Measurements from ENCODE around the gene NPC2. TPM values are rescaled to one million over a fixed set of nuclear protein-coding genes. Genes with fewer than 3 reads are reported as not detected.

Gene NPC2
- total RNA-seq, 1 donor from 2014 or later: 19.2 TPM

DNA sequence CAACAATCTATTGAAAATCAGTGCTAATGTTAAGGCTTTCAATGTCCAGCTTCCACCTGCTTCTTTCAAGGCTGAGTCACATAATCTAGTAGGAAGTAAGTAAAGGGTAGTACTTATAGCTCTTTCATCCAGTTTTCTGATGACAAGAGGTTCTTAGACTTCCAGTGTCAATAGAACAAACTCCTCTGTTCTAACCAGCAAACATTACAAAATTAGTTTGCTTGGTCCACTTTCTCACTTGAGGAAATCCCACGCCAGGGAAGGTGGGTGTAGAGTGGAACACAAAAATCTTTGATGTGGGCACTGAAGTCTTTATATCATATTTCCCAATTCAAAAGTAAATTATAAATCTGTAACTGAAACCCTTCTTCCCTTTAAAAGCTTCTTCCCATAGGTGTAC is 2.6 kb downstream of the NPC2 start:
- Mint-ChIP-seq H3K27me3 (ENCODE audit: low read depth) (no peaks in the 10 kb centered on the region), H3K9me3 (no peaks in the 10 kb centered on the region), H3K27ac (no peak overlapping the region), H3K4me1 (ENCODE audit: low read depth) (peaks cover 19% of the 10 kb centered on the region), H3K4me3 (ENCODE audit: low read depth) (no peak overlapping the region), H3K36me3 (ENCODE audit: low read depth) (peaks cover 8% of the 10 kb centered on the region)
- no peak for DNase-seq (ENCODE audit: low spot score)
- intact Hi-C loops (cut with micrococcal nuclease): no loop called here

DNA sequence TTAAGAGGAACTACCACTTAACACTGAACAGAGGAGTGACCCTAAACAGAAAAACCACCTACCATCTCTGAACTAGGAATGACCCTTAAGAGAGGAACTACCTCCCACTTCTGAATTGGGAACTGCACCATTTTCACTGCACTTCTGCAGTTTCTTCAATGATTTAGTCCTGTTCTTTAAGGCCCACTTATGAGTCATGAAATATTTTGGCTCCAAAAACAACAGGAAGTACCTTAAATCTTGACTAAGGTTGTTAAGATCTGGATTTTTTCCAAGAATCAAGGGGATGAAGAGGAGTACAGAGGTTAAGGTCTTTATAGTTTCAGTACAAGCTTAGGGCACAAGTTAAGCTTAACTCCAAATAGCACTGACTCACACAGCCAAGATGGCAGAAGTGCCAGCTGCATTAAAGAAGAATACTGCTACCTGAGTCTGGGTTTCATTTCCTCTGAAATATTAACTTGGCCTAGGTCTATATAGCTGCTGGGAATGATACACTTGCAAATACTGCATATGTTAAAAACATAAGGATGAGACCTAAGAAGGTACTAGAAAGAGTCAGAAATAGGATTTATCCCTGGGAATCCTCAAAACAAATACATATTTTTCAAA is 4.2 kb downstream of the NPC2 start:
- no peak overlapping the region for H3K27ac Mint-ChIP-seq
- no peak for DNase-seq (ENCODE audit: low spot score)
- H3K4me3 Mint-ChIP-seq (ENCODE audit: low read depth): no peak overlapping the region
- H3K4me1 Mint-ChIP-seq (ENCODE audit: low read depth): peaks cover 3% of the 10 kb centered on the region
- no peaks in the 10 kb centered on the region for H3K9me3 Mint-ChIP-seq
- no peaks in the 10 kb centered on the region for H3K36me3 Mint-ChIP-seq (ENCODE audit: low read depth)
- intact Hi-C loops (cut with micrococcal nuclease): no loop called here
- no peaks in the 10 kb centered on the region for H3K27me3 Mint-ChIP-seq (ENCODE audit: low read depth)

DNA sequence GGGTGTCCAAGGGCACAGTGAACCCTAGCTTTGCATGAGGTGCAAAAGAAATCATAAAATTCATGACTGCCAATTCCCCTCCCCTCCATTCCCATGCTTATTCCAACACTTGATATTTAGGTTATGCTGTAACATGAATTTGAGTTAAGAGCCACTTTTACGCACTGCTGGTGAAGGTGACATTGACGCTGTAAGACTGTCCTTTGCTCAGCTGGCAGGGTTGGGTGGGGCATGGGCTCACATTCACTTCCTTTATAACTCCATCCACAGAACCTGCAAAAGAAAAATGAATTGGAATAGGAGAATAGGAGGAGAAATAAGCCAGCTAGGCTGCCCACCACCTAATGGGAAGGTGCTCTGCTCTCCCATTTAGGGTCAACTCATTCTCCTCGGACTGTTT is 6.9 kb downstream of the NPC2 start:
- peaks cover 5% of the 10 kb centered on the region for H3K36me3 Mint-ChIP-seq (ENCODE audit: low read depth)

DNA sequence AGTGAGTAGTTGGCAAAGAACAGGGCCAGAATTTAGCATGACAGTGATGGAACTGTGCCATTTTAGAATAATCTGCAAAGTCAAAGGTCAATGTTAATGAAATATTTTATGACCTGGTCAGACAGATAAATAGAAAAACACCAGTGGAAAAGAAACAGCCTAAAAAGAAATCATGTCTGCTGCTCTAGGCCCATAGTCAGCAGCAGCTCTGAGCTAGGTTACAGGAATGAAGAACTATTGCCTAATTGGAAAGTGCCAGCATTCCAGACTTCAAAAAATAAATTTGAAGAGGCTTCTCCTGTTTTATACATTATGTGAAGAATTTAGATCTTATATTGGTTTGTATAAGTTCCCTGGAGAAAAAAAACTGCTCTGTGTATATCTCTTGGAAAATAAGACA is 9.8 kb downstream of the NPC2 start:
- Mint-ChIP-seq H3K9me3 (no peaks in the 10 kb centered on the region), H3K27ac (no peak overlapping the region), H3K4me1 (ENCODE audit: low read depth) (no peaks in the 10 kb centered on the region), H3K27me3 (ENCODE audit: low read depth) (no peaks in the 10 kb centered on the region), H3K36me3 (ENCODE audit: low read depth) (peaks cover 5% of the 10 kb centered on the region), H3K4me3 (ENCODE audit: low read depth) (no peak overlapping the region)
- intact Hi-C loops (cut with micrococcal nuclease): no loop called here
- DNase-seq (ENCODE audit: low spot score): no peak

More for the DNA sequence above, 6.9 kb downstream of the NPC2 start:
- no peaks in the 10 kb centered on the region for H3K27me3 Mint-ChIP-seq (ENCODE audit: low read depth)
- peaks cover 3% of the 10 kb centered on the region for H3K4me1 Mint-ChIP-seq (ENCODE audit: low read depth)
- no peak for DNase-seq (ENCODE audit: low spot score)
- H3K27ac Mint-ChIP-seq: no peak overlapping the region
- intact Hi-C loops (cut with micrococcal nuclease): no loop called here
- no peak overlapping the region for H3K4me3 Mint-ChIP-seq (ENCODE audit: low read depth)
- no peaks in the 10 kb centered on the region for H3K9me3 Mint-ChIP-seq

GRCh38 chr14:74482571-74482970 is 10.5 kb downstream of the NPC2 start:
- Mint-ChIP-seq H3K4me3 (ENCODE audit: low read depth) (no peak overlapping the region), H3K36me3 (ENCODE audit: low read depth) (peaks cover 5% of the 10 kb centered on the region), H3K27me3 (ENCODE audit: low read depth) (no peaks in the 10 kb centered on the region), H3K4me1 (ENCODE audit: low read depth) (no peaks in the 10 kb centered on the region), H3K9me3 (no peaks in the 10 kb centered on the region), H3K27ac (no peak overlapping the region)
- intact Hi-C loops (cut with micrococcal nuclease): no loop called here
- DNase-seq (ENCODE audit: low spot score): no peak

- no peak overlapping the region for H3K27ac Mint-ChIP-seq
- intact Hi-C loops (cut with micrococcal nuclease): no loop called here
- no peak overlapping the region for H3K4me3 Mint-ChIP-seq (ENCODE audit: low read depth)
- H3K9me3 Mint-ChIP-seq: no peaks in the 10 kb centered on the region
- H3K36me3 Mint-ChIP-seq (ENCODE audit: low read depth): peaks cover 5% of the 10 kb centered on the region
- no peaks in the 10 kb centered on the region for H3K27me3 Mint-ChIP-seq (ENCODE audit: low read depth)
- H3K4me1 Mint-ChIP-seq (ENCODE audit: low read depth): peaks cover 2% of the 10 kb centered on the region
- no peak for DNase-seq (ENCODE audit: low spot score)
These were observed 13.1 kb downstream of the NPC2 start for GRCh38 chr14:74480046-74480445.

DNA sequence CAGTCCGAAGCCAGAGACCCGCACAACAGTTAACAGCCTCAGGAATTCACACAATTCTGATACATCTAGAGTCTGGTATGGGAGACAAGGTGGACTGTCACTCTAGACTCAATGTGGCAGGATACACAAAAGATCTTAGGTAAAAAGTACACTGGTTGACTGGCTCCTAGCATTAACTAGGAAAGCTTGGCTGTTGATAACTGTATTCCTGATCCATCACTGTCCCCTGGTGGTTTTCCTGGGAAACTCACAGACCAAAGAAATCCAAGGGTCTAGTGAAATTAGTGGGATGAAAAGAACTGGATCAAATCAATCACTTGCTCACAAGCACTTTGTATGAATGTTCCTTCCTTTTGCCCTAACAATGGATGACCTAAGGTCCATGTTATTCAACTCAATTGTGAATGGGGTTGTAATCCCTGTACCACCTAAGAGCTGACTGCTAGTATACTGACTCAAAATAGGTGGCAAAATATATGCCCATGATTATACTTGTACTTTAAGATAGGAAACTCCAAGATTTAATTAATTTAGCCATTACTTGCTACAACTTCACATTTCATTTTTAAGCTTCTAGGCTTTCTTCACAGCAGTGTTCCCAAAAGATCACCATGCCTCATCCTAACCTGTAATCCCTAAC is 14.0 kb downstream of the NPC2 start:
- Mint-ChIP-seq H3K27ac (no peak overlapping the region), H3K4me3 (ENCODE audit: low read depth) (no peak overlapping the region), H3K9me3 (no peaks in the 10 kb centered on the region), H3K4me1 (ENCODE audit: low read depth) (peaks cover 2% of the 10 kb centered on the region), H3K27me3 (ENCODE audit: low read depth) (no peaks in the 10 kb centered on the region), H3K36me3 (ENCODE audit: low read depth) (peaks cover 5% of the 10 kb centered on the region)
- intact Hi-C loops (cut with micrococcal nuclease): no loop called here
- no peak for DNase-seq (ENCODE audit: low spot score)

DNA sequence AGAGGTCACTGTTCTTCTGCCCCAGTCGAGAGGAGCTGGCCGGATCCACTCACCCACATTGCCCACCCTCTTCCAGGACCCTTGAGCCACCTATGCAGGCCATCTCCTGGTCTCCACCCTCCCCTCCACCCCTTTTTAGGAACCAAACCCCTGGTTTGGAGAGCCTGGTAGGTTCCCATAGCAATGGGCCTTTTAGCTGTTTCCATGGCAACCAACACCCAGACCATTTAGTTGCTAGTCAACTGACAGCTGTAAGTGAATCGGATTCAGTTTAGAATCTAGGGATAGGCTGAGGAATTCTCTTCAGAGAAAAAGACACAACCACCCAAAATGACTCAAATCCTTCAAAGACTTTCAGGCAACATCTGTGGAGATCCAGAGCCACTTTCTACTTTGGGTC is 16.5 kb downstream of the NPC2 start:
- no peaks in the 10 kb centered on the region for H3K27me3 Mint-ChIP-seq (ENCODE audit: low read depth)
- no peaks in the 10 kb centered on the region for H3K36me3 Mint-ChIP-seq (ENCODE audit: low read depth)
- peaks cover 2% of the 10 kb centered on the region for H3K4me1 Mint-ChIP-seq (ENCODE audit: low read depth)

DNA sequence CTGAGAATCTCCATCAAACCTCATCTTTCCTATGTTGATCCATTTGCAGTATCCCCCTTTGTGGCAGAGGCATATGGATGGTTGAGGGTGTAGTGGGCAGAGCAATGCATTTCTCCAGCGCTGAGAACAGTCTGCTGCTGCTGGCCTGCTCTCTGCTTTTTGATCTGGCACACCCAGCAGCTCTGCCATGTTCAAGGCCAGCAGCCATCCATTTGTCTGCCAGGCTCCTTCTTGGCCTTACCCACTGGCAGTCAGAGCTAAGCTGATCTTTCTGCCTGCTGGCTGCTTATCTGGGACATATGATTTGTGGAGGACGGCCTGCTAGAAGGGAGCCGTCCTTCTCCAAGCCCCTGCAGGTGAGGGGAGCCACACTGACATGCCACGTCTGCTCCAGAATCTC is 17.0 kb downstream of the NPC2 start:
- H3K4me1 Mint-ChIP-seq (ENCODE audit: low read depth): peaks cover 2% of the 10 kb centered on the region
- H3K36me3 Mint-ChIP-seq (ENCODE audit: low read depth): no peaks in the 10 kb centered on the region
- H3K27me3 Mint-ChIP-seq (ENCODE audit: low read depth): no peaks in the 10 kb centered on the region
- intact Hi-C loops (cut with micrococcal nuclease): no loop called here
- no peak for DNase-seq (ENCODE audit: low spot score)
- H3K9me3 Mint-ChIP-seq: no peaks in the 10 kb centered on the region
- H3K4me3 Mint-ChIP-seq (ENCODE audit: low read depth): no peak overlapping the region
- no peak overlapping the region for H3K27ac Mint-ChIP-seq

More for the DNA sequence above, 16.5 kb downstream of the NPC2 start:
- H3K4me3 Mint-ChIP-seq (ENCODE audit: low read depth): no peak overlapping the region
- H3K9me3 Mint-ChIP-seq: no peaks in the 10 kb centered on the region
- H3K27ac Mint-ChIP-seq: no peak overlapping the region
- intact Hi-C loops (cut with micrococcal nuclease): no loop called here
- no peak for DNase-seq (ENCODE audit: low spot score)

DNA sequence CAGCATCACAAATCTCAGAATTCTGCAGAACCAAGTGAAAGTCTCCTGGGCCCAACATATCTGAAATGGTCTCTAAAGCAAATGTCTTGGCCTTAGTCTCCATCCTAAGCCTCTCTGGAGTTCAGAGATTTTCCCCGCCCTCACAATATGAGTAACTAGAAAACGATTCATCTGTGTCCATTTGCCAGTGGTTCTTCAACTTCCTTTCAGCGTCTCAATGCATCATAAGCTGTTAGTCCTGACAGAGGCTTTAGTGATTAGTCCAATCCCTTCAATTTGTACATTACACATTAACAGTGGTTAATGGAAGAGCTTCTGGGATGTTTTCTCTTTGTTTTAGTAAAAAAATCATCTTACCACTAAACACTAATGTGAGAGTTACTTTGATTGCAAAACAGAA is 17.4 kb downstream of the NPC2 start:
- Mint-ChIP-seq H3K27ac (no peak overlapping the region), H3K4me3 (ENCODE audit: low read depth) (no peak overlapping the region), H3K27me3 (ENCODE audit: low read depth) (no peaks in the 10 kb centered on the region), H3K4me1 (ENCODE audit: low read depth) (peaks cover 2% of the 10 kb centered on the region), H3K9me3 (no peaks in the 10 kb centered on the region), H3K36me3 (ENCODE audit: low read depth) (no peaks in the 10 kb centered on the region)
- intact Hi-C loops (cut with micrococcal nuclease): no loop called here
- DNase-seq (ENCODE audit: low spot score): no peak

DNA sequence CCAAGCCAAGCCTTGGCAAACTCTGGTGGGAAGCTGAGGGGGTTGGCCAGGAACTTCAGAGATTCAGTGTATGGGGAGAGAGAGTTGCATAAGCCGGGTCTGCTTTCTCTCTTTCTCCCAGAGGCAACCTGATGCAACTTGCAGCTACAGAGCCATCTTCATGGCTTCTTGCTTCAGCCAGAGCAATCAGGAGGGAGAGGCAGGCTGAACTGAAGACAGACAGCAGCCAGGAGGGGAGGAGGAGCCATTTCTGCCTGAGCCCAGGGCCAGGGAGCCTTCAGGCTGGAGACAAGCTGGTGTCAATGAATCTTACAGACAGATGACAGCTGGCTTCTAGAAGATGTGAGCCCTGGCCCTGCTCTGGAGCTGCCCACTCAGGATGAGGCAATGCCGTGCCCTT is 18.7 kb downstream of the NPC2 start:
- Mint-ChIP-seq H3K36me3 (ENCODE audit: low read depth) (no peaks in the 10 kb centered on the region), H3K27me3 (ENCODE audit: low read depth) (no peaks in the 10 kb centered on the region), H3K4me1 (ENCODE audit: low read depth) (peaks cover 2% of the 10 kb centered on the region), H3K27ac (no peak overlapping the region), H3K9me3 (no peaks in the 10 kb centered on the region), H3K4me3 (ENCODE audit: low read depth) (no peak overlapping the region)
- DNase-seq (ENCODE audit: low spot score): no peak
- intact Hi-C loops (cut with micrococcal nuclease): no loop called here

DNA sequence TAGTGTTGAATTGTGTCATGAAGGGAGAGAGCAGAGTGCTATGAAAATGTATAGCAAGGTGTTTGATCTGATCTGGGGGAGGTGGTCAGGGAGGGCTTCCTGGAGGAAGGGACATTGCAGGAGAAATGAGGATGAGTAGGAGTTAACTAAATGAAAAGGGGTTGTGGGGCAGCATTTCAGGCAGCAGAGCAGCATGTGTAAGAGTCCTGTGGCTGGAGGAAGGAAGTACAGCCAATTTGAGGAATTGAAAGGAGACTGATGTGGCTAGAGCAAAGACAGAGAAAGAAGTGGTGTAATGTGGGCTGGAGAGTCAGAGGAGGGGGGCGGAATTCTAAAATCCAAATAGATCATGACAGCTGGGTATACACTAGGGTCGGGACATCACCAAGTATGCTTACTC is 20.5 kb downstream of the NPC2 start:
- no peaks in the 10 kb centered on the region for H3K27me3 Mint-ChIP-seq (ENCODE audit: low read depth)

DNA sequence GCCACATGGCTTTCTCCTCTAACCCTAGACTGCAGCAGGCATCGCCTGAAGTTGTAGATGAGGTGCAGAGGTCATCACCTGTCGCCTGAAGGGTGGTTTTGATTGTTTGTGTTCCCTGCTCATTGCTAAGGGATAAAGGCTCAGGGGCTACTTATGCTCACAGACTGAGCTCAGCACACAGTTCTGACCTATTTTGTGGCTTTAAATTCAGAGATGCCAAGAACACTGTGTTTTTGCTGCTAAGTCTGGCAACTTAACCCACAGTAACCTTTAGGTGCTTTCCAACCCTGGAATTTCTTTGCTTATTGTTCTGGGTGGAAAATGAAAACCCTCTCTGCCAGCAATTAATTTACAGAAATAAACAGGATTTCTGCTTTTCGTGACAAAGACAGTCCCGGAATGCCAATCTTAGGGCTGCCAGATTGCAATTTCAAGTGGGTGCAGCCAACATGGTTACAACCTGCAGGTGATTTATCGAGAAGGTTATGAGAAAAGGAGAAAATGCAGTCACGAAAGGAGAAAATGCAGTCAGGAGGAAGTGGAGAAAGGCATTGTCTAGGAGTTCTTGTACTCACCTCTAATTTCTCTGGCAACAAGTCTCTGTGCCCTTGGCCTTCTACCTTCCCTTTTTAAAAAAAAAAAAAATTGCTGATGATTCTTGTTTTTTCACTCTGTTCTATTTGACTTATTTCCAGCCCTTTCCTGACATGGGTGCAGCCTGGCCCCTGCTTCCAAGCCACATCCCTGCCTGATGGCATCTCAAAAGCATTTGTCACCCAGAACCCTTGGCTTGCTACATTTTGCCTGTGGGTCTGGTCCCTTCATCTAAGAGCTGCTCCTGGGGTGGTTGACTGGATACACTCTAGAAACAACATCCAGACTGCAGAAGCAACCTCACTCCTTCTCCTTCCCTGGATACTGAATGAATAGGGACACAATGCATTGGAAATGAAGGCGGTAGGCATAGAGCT is 23.3 kb downstream of the NPC2 start:
- no peaks in the 10 kb centered on the region for H3K4me1 Mint-ChIP-seq (ENCODE audit: low read depth)

More for the DNA sequence above, 20.5 kb downstream of the NPC2 start:
- H3K27ac Mint-ChIP-seq: no peak overlapping the region
- H3K36me3 Mint-ChIP-seq (ENCODE audit: low read depth): no peaks in the 10 kb centered on the region
- intact Hi-C loops (cut with micrococcal nuclease): no loop called here
- H3K4me3 Mint-ChIP-seq (ENCODE audit: low read depth): no peak overlapping the region
- no peak for DNase-seq (ENCODE audit: low spot score)
- no peaks in the 10 kb centered on the region for H3K9me3 Mint-ChIP-seq
- H3K4me1 Mint-ChIP-seq (ENCODE audit: low read depth): peaks cover 2% of the 10 kb centered on the region

More for the DNA sequence above, 23.3 kb downstream of the NPC2 start:
- Mint-ChIP-seq H3K27me3 (ENCODE audit: low read depth) (no peaks in the 10 kb centered on the region), H3K36me3 (ENCODE audit: low read depth) (no peaks in the 10 kb centered on the region), H3K9me3 (no peaks in the 10 kb centered on the region), H3K27ac (no peak overlapping the region), H3K4me3 (ENCODE audit: low read depth) (no peak overlapping the region)
- intact Hi-C loops (cut with micrococcal nuclease): no loop called here
- DNase-seq (ENCODE audit: low spot score): no peak

Data from activated T-helper 2 cell treated with anti-CD3 and anti-CD28 coated beads, Interferon-gamma antibody, Interleukin-2, Interleukin-4, amounts not matched to agents 10 μg/mL and 5 μg/mL and 100 μg/mL, durations not matched to agents 14 hours and 24 hours and 36 hours (primary cell).